HG03103 (cell line): ENCODE measurements around the gene ACACB.
"Not testable (repeated sequence)": the region's sequence is repeated elsewhere in the genome, so short reads cannot be mapped to it uniquely, and the experiment has no call there.

ENCODE experiments used
- ATAC-seq: cut with Tn5 transposase; IDR thresholded peaks from one replicate; pipeline ENCODE4 v1.9.1; 2021; ENCODE audit warnings: low read depth; ENCODE audit not compliant: unreplicated experiment

Gene ACACB

GRCh38 chr12:109170324-109170723 lies 53.9 kb downstream of the ACACB start:
- no peak for ATAC-seq

GRCh38 chr12:109172787-109173186 lies 56.4 kb downstream of the ACACB start:
- not testable (repeated sequence) for ATAC-seq

- no peak for ATAC-seq
Measured at GRCh38 chr12:109173443-109174240, 57.3 kb downstream of the ACACB start.

DNA sequence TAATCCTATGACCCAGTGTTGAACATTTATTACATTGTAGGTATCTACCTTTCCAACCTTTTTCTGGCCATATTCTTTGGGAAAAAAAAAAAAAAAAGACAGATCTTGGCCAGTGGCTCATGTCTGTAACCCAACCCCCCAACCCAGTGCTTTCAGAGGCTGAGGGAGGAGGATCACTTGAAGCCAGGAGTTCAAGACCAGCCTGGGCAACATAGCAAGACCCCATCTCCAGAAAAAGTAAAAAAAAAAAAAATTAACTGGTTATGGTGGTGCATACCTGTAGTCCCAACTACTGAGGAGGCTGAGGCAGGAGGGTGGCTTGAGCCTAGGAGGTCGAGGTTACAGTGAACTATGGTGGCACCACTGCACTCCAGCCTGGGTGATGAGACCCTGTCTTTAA lies 58.1 kb downstream of the ACACB start:
- ATAC-seq: no peak

DNA sequence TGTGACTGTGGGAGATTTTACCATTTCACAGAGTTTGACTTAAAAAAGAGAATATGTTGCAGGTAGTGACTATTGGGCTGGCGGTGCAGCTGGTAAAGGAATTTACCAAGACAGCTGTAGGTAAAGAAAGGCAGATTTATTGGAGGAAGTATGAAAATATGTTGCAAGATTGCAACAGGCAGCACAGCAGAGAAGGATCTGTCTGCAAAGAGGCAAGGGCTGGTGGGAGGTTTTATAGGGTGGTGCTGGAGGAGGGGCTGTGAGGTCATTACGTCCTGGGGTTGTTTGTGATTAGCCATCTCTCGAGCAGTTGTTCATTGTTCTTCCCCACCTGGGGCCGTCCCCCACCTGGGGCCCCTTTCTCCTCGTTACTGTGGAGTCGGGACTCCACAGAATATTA lies 62.1 kb downstream of the ACACB start:
- ATAC-seq: no peak

- ATAC-seq: no peak
Measured at GRCh38 chr12:109179927-109180326, 63.5 kb downstream of the ACACB start.

- ATAC-seq: no peak
Measured at GRCh38 chr12:109182041-109182839, 65.9 kb downstream of the ACACB start.

GRCh38 chr12:109185441-109185840 lies 69.1 kb downstream of the ACACB start:
- ATAC-seq: no peak

DNA sequence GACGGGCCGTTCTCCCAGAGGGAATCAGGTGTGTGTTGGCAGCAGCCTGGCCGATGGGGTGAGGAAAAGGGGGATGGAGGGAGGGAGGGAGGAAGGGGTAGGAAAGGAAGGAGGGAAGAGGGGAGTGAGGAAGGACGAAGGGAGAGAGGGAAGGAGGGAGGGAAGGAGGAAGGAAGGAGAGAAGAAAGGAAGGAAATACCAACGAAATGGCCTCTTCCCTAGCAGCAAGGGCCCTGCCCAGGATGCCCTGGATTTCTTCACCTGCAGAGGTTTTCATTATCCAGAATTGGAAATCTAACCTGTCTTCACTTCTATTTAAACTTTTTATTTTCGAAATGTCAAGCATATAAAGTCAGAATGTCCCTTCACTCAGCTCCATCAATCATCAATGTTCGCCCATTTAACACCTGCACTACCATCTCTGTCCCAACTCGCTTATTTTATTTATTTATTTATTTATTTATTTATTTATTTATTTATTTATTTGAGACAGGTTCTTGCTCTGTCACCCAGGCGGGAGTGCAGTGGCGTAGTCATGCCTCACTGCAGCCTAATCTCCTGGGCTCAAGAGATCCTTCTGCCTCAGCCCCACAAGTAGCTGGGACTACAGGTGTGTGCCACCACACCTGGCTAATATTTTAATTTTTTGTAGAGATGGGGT lies 70.7 kb downstream of the ACACB start:
- ATAC-seq: no peak

DNA sequence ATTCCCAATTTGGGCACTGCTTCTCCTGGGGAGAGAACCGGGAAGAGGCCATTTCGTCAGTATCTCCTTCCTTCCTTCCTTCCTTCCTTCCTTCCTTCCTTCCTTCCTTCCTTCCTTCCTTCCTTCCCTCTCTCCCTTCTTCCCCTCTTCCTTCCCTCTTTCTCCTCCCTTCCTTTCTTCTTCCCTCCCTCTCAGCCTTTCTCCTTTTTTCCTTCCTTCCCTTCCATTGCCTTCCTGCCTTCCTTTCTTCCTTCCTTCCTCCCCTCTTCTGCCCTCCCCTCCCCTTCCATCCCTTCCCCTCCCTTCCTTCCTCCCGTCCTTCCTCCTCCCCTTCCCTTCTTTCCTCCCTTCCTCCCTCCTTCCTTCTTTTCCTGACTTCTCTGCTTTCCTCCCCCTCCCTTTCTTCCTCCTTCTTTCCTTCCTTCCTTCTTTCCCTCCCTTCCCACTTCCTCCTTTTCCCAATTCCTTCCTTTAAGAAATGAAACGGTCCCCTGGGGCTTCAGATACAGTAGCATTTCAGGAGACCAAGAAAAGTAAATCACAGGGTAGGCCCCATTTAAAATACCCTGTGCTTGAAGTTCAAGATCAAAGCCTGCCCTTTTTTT lies 71.8 kb downstream of the ACACB start:
- ATAC-seq: no peak

DNA sequence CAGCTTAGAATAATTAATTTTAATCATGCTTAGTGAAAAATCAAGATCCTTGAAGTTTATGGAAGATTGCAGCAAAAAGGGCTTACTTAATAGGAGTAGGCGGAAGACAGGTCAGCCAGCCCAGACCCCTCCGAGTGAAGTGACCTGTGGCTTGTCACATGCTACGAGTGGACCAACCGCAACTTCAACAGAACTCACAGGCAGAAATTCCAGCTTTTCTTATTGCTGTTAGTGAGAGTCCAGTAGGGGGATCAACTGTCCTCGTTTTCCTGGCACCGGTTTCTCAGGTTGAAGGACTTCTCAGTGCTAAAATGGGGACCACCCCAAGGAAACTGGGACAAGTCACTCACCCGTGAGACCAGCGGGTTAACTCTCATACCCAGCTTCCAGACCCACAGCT lies 72.9 kb downstream of the ACACB start:
- no peak for ATAC-seq

- no peak for ATAC-seq
Measured at GRCh38 chr12:109191621-109192250, 75.3 kb downstream of the ACACB start.

DNA sequence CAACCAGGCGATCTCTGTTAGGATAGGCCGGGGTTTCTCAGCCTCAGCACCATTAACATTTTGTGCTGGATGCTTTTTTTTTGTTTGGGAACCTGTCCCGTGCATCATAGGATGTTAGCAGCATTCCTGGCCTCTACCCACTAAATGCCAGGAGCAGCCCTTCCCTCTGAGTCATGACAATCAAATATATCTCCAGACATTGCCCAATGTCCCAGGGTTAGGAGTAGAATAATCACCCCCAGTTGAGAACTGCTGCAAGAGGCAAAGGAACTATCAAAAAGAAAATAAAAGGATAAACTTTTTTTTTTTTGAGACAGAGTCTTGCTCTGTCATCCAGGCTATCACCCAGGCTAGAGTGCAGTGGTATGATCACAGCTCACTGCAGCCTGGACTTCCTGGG lies 76.0 kb downstream of the ACACB start:
- no peak for ATAC-seq

GRCh38 chr12:109193896-109194295 lies 77.5 kb downstream of the ACACB start:
- no peak for ATAC-seq

GRCh38 chr12:109196332-109196731 lies 79.9 kb downstream of the ACACB start:
- no peak for ATAC-seq

DNA sequence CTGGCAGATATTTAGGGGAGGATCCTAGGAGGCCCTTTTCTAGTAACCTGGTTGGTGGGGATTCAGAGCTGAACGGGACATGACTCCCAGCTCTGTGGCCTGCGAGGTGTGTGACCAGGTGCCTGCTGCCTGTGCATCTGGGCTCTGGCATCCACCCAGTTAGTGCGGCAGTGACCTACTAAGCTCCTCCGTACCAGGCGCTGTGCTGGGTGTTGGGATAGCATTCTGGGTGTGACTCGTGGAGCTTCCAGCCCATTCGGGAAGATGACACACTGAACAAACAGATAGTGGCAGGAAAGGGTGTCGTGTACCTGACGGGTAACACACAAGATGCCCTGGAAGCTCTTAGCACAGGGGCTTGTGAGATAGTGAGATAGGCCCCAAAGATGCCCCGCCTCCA lies 80.9 kb downstream of the ACACB start:
- no peak for ATAC-seq

- ATAC-seq: no peak
Measured at GRCh38 chr12:109199324-109199723, 82.9 kb downstream of the ACACB start.

DNA sequence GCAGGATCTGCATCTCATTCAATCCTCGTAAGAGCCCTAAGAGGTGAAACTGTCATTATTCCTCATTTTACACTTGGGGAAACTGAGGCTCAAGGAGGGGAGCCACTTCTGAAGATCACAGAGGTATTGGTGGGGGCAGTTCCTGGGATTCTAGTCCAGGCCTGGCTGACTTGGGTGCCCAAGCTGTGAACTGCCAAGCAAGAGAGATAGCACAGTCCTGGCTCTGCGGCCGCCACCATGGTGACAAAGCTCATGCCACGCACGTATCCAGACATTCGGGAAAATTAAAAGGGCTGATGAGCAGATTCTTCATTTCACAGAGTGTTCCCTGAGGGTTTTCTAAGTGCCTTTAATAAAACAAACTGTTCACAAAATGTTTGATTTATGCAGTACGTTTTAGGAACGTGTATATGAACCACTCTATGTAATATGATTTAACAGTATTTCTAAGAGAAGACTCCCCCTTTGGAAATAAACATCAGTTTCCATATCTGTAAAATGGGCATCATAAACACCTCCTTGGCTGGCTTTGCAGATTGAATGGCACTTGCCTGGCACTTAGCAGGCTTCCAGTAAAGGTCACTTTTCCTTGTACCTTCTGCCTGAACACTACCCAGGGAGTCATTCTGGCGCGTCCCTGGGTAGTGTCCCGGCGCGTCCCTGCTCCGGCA lies 84.6 kb downstream of the ACACB start:
- no peak for ATAC-seq

GRCh38 chr12:109201496-109201885 lies 85.1 kb downstream of the ACACB start:
- no peak for ATAC-seq

DNA sequence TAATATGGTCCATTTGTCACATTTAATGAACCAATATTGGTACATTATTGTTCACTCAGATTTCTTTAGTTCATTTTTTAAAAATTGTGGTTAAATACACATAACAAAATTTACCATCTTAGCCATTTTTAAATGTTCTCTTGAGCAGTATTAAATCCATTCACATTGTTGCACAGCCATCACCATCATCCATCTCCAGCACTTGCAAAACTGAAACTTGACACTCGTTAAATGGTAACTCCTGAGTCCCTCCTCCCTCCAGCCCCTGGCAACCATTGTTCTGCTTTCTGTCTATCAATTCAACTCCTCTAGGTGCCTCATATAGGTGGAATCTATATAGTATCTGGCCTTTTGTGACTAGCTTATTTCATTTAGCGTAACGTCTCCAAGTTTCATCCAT lies 86.4 kb downstream of the ACACB start:
- ATAC-seq: no peak
